HepG2 (cell line): Measurements from ENCODE around the gene VSNL1.

ENCODE experiments used
- POLR2A ChIP-seq, 2 experiments: IDR thresholded peaks; 2 replicates each; pipeline ENCODE4 v1.6.1; 2011; ENCODE audit warnings: low read depth in 2 of 2, low read length in 2 of 2, mild to moderate bottlenecking in 1 of 2, moderate library complexity in 1 of 2; ENCODE audit not compliant: insufficient read depth in 1 of 2
- RFX5 ChIP-seq: IDR thresholded peaks from 2 replicates; pipeline ENCODE4 v1.6.1; 2011; ENCODE audit warnings: low read depth, low read length, improper control_type of control experiment
- SAFB2 ChIP-seq: sonication (generic); formaldehyde crosslinking; IDR thresholded peaks from 2 replicates; pipeline ENCODE4 v1.5.1; 2020; ENCODE audit warnings: missing genetic modification reagents, low read depth, mild to moderate bottlenecking, borderline replicate concordance
- UBTF ChIP-seq: sonication (generic); formaldehyde crosslinking; IDR thresholded peaks from 2 replicates; pipeline ENCODE4 v1.4.0; 2020; ENCODE audit warnings: mild to moderate bottlenecking, missing genetic modification reagents
- ZNF124 ChIP-seq: sonication (generic); formaldehyde crosslinking; IDR thresholded peaks from 2 replicates; pipeline ENCODE4 v1.4.0; 2020; ENCODE audit warnings: missing genetic modification reagents

GRCh38 chr2:17621781-17622180 lies 81.3 kb downstream of the VSNL1 start:
- TF ChIP-seq RFX5 (no peak), ZNF124 (no peak), POLR2A (IDR thresholded peaks at IDR 0.05; ENCODE audit: insufficient read depth in 1 of 2, low read depth in 2 of 2, low read length in 2 of 2) (no peak), UBTF (CRISPR knock-in tag) (no peak), SAFB2 (no peak)
